NCI-H2227 treated with DMSO at 0.1 percent for 48 hours (cell line): ENCODE data around the gene RNLS.

Experiments used
- DNase-seq: peaks from one replicate; lab custom pipeline; 2025; lab: John Stamatoyannopoulos, UW

The RNLS gene

DNA sequence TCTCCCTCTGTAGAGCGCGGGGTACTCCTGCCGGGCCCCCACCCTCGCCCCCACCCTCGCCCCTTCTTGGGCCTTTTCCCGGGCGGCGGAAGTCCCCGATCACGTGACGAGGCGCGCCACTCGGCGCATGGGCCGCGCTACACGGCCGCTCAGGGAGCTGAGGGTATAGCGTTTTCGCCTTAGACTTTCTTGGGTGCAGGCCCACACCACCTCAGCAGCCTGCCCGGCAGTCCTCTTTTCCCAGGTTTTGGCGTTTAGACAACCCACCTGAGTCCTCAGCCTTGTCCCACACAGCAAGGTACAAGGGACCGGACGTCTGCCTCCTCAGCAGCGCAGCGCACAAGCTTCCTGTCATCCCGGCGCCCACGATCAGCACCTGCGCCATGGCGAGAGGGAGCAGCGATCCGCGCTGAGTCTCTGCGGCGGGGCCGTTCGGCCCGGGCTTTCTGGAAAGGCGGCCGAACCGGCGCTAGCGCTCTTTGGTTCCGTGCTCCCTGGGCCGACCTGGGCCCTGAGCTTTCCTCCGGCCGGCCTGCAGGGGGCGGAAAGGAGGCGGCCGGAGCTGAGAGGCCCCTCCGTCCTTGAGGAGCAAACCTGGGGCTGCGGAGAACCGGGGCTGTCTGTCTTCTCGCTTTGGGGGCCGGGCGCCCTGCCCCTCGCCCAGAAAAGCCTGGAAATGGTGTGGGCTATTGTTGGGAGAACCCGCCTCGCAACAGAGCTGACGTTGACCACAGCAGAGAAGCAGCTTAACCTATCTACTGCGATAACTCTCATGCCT is at the start of gene RNLS:
TSS of gene RNLS (minus strand) at position 513 of the 778 bp plus-strand sequence.
- peak; percentile 68 for DNase-seq

DNA sequence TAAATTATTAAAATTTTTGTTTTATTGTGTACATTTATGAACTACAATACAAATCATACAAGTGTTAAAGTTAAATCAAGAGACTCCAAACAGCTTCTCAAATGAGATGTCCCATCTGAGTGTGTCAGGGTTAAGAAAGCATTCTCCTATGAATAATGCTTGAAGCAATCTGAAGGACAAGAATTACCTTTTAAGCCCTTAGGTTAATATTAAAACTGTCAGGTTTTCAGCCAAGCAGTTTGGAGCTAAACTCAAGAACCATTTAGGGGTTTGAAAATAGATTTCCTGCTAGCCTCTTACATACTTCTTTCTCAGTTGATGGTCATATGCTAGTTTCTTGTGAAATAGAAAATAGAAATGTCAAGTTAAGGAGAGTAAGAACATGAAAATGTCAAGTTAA is 41.7 kb upstream of the RNLS start:
- no peak for DNase-seq

DNA sequence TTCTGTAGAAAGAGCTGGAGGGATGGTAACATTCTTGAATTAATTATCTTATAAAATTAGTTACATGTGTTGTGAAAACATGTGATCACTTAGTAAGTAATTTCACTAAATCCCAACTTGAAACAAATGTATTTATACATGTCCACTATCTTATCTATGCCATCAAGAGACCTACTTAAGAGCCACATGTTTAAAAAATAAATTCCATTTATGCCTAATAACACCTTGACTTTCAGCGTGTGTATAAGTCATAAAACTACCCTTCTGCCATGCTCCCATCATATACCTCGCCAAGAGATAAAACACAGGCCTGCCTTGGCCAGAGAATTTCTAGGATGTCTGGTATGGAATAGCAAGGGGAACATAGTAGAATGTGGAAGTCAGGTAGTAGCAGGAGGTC is 40.7 kb upstream of the RNLS start:
- DNase-seq = no peak

DNA sequence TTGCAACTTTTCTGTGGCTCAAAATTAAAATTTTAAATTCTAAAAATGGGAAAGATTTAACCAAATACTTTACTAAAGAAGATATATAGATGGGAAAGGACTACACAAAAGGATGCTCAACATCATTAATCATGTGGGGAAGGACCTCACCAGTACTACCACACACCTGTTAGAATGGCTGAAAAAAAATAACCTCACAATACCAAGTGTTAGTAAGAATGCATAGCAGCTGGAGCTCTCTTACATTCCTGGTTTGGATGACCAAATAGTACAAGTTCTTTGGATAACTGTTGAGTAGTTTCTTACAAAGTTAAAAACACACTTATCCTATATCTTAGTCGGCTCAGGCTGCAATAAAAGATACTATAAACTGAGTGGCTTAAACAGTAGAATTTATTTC is 37.3 kb upstream of the RNLS start:
- DNase-seq = no peak

DNA sequence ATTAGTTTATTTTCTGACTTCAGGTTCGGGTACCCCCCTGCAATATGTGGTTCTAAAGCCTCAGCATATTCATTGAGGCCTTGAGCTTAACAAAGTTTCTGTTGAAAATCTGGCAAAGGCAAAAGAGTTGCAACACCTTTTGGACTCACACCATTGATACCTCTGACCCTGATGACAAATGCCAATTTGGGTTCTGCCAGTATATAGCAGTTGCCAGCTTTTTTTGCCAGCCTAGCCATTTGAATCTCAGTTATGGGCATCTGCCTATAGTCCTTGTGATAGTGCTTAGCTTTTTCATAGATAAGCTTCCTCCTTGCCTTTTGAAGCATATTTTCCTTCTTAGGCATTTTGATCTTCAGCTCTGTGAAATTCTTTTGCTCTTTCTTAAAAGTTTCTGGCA is 35.4 kb upstream of the RNLS start:
- DNase-seq = no peak

DNA sequence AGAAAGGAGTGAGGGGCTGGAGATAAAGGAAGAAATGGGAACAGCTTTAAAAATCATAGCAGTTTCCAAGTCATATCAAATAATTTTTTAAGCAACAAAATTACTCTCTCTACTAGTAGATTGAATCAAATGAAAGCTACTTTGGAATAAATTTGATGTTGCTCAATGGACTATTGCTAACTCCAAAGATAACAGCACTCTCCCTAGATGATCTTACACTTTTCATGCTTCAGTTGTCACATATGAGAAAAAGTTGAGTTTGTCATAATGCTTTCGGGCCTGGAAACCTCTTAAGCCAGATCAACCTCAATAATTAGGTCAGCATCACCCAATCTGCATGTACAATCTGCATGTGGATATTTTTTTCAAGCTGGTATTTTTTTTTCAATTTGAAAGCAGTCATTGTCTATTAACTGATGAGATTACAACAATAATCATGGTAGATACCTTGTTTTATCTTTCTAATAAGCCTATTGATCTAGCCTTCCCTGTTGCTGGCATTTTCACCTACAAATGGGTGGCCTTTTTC is 34.7 kb upstream of the RNLS start:
- DNase-seq = no peak

DNA sequence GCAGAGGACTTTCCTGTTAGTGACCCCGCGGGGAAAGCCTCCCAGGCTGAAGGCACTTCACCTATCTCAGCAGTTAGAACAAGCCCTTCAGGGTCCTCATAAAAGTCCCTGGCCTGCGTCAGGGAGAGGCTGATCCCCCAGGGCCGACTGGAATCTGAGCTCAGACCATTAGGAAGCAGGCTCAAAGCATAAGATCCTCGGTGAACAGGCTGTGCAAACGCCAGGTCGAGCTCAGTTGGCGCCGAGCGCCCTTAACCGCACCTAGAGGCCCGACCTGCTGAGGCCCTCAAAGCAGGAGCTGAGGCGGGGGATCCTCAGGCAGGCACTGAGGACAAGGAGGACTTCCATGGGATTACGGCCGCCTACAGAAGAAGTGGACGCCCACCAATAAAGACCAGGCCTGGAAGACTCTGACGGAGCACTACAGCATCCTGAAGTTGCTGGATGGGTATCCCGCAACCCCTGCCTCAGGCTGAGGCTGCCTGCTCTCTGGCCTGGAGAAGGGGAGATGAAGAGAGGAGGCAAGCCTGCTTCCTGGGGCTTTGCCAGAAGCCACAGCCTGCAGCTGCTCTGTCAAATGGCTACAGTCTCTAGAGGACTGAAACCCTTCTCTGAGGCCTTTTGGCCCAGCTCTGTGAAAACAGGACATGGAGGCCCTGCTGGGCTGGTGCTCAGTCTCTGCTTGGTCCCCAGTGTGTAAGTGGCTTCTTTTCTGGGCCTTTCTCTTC is 33.3 kb upstream of the RNLS start:
- DNase-seq = no peak

DNA sequence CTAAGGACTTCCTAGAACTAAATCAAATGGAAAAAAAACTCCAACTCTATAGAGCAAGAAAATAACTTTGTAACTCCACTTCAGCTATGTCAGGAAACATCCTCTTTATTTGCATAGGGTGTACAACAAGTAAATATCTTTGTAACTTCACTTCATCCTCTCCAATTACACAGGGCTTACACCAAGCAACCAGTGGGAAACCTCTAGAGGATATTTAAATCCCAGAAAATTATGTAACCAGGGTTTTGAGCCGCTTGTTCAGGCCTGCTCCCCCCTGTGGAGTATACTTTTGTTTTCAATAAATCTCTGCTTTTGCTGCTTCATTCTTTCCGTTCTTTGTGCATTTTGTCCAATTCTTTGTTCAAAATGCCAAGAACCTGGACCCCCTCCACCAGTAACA is 25.7 kb upstream of the RNLS start:
- DNase-seq = no peak

DNA sequence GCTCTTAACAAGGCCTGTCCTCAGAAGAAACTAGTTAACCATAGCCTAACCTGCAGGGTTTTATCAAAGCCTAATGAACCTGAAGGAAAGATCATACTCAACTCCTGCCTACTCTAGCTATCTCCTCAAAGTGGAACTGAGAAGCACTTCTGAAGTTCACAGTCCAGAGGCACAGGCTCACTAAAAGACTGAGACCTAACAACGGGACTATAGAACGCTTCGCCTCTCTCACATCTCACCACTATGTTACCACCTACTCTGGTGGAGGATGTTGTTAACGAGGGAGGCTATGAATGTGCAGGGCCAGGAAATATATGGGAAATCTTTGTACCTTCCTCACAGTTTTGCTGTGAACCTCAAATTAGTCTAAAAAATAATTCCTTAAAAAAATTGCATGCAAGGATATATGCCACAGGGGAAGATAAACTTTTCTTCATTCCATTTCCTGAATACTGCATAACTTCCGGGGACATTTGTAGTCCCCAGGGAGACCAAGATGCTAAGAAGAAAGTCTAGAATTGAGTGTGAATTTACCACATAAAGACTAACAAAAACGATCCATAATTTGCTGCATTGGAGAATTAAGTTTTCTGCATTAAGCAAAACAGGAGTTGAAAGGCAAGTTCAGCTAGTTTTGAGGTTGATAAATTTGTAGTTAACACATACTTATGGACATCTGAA is 25.1 kb upstream of the RNLS start:
- no peak for DNase-seq

DNA sequence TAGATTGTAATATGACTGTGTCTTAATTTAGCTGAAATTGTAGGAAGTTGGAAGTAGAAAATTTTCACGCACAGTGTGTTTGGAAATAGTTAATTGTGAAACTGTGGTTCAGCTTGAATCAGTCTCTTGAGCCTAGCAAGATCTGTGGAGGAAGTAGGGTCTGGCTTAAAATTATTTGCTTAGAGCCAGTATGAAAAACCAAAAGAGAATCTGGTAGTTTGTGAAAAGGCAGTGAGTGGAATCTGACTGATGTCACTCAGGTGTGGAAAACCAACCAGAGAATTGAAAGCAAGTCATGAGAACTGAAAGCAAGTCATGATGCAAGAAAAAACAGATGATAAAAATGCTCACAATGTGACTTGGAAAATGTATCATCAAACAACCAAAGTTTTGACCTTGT is 14.9 kb upstream of the RNLS start:
- DNase-seq = no peak

DNA sequence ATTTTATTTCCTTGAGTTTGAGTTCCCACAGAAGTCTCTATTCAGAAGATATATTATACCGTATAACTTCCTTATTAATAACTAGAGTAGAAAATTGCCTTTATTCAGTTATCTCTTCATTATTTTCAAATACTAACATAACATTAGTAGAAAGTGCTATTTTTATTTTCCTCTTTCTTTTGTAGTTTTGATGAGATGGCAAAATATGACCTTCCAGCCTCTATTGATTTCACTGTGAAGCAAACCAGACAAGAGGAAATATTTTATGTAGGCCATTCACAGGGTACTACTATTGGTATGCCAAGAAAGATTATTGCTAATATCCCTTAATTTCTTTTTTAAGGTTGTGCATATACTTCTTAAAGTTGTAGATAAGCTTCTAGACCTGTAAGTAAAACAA is 11.4 kb upstream of the RNLS start:
- no peak for DNase-seq

DNA sequence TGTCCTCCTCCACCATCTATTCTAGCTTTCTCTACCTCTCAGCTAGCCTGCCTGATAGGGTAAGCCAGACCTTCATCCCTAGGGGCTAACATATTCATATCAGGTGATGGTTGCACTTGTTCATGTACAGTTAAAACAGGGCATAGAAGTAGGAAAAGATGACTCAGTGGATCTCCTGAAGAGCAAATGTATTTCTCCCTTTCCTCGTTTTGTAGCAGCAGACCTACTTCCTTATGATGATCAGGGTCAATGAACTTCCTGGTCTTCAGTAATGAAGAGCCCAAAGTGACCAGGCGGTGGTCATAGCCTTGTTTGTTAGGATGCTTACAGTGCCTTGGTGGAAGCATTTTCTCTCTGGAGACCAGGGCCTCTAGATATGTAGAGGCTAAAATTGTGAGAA is 9.8 kb upstream of the RNLS start:
- no peak for DNase-seq

DNA sequence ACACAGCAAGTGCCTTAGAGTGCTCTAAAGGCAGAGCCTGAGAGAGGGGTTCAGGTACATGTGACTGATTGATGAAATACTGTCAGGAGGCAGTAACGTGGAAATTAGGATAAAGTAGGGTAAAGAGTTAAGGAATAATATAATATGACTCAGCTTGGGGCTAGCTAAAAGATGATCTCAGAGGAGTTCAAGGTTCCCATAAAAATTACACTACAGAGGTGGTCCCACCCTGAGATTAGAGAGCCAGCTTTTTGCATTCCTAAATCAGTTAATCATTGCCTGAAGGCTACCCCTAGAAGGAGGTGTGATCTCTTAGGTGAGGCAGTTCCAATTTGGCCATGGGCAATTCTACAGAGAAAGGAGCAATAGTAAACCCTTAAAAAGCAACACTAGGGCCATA is 9.3 kb upstream of the RNLS start:
- no peak for DNase-seq

DNA sequence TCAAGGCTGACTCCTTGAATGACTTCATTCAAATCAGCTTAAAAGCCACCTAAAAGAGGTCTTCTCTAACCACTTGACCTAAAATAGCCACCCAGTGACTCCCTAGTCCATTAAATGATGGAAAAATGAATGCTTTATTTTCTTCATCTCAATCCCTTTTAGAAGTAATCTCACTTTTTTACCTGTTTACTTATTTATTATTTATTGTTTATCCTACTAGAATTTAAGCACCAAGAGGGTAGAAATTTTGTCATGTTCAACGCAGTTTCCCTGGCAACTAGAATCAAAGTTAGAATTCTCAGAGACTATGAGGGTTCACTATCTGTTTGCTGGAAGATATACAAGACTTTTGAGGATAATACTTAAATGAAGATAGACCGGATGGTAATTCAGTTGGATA is 3.3 kb upstream of the RNLS start, which contains the start of gene LIPJ:
TSS of gene LIPJ (plus strand) at position 301 of the 400 bp plus-strand sequence. CDS start 3,926 bp downstream, outside the sequence.
- no peak for DNase-seq

DNA sequence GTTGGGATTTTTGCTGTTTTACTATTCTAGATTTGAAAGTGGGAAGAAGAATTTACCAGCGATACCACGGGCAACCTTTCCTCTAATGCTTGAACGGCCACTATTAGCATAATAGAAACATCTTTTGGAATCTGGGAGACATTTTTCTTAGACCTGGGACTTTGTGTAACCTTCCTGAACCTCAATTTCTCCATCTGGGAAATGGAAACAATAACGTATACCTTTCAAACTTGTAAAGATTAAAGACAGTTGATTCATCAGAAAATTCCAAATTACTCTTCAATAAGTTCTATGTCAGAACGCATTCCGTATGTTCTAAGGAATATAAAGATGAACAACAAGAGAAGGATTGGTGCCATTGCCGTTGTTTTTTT is 453 bp upstream of the RNLS start:
- DNase-seq = no peak

DNA sequence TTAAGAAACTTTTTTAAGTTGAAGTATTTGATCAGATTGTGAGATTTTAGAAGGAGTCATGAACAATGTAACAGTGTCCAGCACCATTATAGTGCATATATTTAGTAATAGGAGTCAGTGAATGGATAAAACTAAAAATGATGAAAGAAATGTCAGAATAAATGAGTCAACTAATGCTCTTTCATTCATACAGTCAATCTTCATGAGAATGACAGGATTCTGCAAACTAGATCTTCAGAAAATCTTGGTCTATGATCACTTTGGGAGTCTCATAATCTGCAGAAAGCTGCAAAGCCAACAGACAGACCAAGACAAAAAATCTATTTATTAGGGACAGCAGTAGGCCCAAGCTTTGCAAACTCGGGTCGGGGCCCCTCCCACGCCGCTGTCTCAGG is 710 bp downstream of the RNLS start:
- DNase-seq = no peak

DNA sequence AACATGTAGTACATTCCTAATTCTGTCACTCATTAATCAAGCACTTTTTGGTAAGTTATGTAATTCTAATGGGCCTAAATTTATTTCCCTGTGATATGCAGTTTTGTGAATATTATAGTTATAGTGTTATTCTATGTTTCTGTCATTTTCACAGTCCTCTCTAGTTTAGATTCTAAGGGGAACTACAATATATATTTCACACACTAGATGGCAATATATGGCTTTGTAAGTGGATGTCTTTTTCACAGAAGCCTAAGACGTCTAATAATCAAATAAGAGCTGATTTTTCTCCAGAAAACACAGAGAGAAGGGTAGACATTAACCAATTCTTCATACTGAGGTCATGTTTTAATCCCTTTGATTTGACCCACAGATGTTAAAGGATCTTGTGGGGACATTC is 18.0 kb downstream of the RNLS start:
- peak; percentile 4 for DNase-seq

DNA sequence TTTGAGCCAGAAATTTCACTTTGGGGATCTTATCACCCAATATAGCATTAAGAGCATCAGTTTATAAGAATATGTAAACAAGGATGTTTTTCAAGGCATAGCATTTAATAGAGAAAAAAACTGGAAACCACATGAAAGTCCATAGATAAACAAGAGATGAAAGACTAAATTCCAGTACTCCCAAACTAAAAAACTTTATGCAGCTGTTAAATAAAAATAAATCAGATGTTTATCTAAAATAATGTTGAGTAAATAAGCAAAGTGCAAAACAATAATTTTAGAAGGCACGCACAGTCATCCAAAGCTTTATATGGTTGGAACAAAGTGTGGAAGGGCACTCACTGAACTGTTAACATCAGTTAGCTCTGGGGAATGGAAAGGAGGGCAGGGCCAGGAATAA is 21.0 kb downstream of the RNLS start:
- DNase-seq = no peak

DNA sequence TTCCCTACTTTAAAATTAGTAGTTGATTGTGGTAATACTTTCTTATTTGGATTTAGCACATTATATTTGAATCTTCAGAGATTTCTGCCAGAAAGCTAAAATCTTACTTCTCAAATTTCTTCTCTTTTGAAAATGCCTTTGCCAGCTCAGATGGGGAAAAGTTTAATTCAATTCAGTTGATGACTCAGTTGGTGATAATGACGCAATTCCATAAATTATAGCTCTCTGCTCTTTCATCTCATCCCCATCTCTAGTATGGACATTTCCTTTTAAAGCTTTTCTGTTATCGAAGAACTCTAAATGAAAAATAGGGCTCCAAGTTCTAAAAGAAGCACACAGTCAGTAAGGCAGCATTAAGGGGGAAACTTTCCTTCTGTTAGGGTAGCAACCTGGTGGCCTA is 25.5 kb downstream of the RNLS start:
- no peak for DNase-seq

DNA sequence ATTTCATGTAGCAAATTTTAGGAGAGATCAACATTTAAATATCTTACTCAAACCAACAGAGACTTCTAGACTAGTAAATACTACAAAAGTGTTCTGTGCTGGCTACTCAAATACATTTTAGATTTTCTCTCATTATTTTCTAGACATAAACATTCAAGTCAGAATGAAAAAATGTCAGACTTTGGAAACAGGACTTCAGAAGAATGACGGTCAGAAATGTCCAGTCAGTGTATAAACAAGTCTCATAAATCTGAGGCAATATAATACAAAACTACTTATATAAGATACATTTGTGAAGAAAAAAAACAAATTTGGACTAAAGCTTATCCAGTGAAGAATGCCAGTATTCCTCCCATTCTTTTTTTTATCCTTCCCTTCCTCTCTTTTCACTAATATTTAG is 25.9 kb downstream of the RNLS start:
- no peak for DNase-seq

DNA sequence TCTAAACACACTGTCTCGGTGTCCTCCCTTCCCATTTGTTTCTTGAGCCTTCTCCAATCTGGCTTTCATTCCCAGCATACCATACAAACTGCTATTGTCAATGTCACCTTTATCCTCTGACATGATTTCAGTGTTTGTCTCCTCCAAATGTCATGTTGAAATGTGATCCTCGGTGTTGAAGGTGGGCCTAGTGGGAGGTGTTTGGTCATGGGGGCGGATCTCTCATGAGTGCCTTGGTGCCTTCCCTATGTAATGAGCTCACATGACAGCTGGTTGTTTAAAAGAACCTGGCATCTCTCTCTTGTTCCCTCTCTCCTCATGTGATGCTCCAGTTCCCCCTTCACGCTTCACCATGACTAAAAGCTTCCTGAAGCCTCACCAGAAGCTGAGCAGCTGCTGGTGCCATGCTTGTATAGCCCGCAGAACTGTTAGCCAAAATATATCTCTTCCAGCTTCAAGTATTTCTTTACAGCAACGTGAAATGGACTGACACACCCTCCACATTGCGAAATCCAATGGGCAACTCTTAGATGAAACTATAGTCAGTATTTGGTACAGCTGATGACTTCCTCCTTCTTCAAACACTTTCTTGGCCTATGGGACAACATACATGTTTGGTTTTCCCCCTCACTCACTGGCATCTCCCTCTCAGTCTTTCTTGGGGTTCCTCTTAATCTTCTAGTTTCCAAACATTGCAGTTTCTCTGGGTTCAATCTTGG is 27.8 kb downstream of the RNLS start:
- DNase-seq = no peak

DNA sequence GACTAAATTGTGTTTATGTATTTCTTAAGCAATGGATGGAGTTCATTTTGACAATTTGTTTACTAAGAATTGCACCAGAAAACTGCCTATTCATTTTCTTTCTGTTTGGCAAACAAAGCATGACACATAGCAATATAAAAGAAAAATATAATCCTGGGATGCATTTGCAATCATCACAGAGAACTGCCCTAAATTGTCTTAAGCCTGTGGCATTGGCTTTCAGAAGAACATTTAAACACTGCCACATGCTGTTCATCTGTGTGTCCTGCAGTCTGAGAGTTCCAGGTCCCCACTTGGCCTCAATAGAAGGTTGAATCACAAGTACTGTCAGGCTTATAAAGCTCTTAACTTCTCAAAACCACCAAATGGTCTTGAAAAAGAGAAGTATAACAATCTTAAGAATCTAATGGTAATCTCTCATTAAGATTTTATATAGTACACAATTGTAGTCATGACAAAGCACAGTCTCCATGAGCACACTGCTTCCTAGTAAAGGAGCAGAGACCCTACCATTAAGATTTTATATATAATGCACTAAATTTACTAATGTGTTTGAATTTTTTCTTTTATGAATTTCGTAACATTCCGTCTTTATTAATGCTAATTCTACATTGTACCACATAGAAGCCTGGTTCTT is 29.9 kb downstream of the RNLS start:
- peak; percentile 54 for DNase-seq
